ENCODE results near the gene ASCC1.

- TF ChIP-seq, protein P1, sequence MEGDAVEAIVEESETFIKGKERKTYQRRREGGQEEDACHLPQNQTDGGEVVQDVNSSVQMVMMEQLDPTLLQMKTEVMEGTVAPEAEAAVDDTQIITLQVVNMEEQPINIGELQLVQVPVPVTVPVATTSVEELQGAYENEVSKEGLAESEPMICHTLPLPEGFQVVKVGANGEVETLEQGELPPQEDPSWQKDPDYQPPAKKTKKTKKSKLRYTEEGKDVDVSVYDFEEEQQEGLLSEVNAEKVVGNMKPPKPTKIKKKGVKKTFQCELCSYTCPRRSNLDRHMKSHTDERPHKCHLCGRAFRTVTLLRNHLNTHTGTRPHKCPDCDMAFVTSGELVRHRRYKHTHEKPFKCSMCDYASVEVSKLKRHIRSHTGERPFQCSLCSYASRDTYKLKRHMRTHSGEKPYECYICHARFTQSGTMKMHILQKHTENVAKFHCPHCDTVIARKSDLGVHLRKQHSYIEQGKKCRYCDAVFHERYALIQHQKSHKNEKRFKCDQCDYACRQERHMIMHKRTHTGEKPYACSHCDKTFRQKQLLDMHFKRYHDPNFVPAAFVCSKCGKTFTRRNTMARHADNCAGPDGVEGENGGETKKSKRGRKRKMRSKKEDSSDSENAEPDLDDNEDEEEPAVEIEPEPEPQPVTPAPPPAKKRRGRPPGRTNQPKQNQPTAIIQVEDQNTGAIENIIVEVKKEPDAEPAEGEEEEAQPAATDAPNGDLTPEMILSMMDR (IDR thresholded peaks at IDR 0.05; ENCODE audit: extremely low read depth in 1 of 2, insufficient read depth in 1 of 2, low read depth in 1 of 2, low read length in 2 of 2), result no peak
- TF ChIP-seq FOS (IDR thresholded peaks at IDR 0.05; ENCODE audit: borderline replicate concordance, insufficient read depth, low read length) (no peak), EZH2 (IDR thresholded peaks at IDR 0.05; ENCODE audit: borderline replicate concordance, low read depth, low read length, severe bottlenecking) (no peak), POLR2A (IDR thresholded peaks at IDR 0.05; ENCODE audit: low read depth, low read length) (no peak), GATA2 (IDR thresholded peaks at IDR 0.05; ENCODE audit: insufficient read depth, insufficient read length, low read depth, low read length) (no peak), POLR2AphosphoS5 (IDR thresholded peaks at IDR 0.05; ENCODE audit: insufficient read depth, low read depth, low read length) (no peak), JUN (IDR thresholded peaks at IDR 0.05; ENCODE audit: borderline replicate concordance, insufficient read depth, insufficient read length, low read depth) (no peak), MYC (IDR thresholded peaks at IDR 0.05; ENCODE audit: low read depth, low read length) (no peak)
- TF ChIP-seq, protein P2, sequence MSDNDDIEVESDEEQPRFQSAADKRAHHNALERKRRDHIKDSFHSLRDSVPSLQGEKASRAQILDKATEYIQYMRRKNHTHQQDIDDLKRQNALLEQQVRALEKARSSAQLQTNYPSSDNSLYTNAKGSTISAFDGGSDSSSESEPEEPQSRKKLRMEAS (IDR thresholded peaks at IDR 0.05; ENCODE audit: insufficient read depth, insufficient read length), result no peak
Observed at GRCh38 chr10:72122221-72122620, 93.9 kb downstream of the ASCC1 start.
